CD4-positive, alpha-beta T cell treated with Interleukin-6 at 100 ng/mL for 8 hours (primary cell): ENCODE data around the gene HSPA1A.
"Not testable (repeated sequence)": the region's sequence is repeated elsewhere in the genome, so short reads cannot be mapped to it uniquely, and the experiment has no call there.

ENCODE experiments used
- DNase-seq: peaks from one replicate; pipeline ENCODE4 v3.0.0-alpha.2; 2020; ENCODE audit warnings: mixed read lengths, low spot score

Gene HSPA1A

GRCh38 chr6:31781244-31782125 is 33.9 kb upstream of the HSPA1A start:
- DNase-seq, result no peak

DNA sequence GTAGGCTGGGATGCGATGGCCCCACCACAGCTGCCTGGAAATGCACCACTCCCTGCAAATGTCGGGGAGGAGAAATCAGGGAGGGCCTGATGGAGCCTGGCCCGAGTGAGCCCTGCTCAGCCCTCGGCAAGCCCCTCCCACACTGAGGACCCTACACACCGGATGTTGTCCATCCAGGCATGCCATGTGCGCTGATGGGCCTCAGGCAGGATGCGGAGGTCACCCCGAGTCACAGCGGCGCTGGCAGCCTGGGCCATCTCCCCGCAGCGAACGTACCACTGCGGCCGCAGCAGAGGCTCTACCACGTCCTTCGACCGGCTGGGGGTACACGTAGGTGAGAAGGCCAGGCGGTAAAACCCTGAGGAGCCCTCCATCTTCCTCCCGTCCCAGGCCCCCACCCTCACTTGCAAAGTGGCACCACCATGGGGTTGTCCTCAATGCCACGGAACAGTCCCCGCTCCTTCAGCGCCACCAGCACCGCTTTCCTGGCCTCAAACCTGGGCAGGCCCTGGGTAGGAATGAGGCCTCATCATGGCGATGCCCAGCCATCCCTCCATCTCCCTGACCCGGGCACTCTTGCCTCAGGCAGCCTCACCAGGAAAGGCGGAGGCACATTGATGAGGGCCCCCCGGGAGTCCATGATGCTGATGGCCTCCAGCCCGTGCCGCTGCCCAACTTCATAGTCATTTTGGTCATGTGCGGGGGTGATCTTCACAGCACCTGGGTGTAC is 33.1 kb upstream of the HSPA1A start:
- DNase-seq, result no peak

DNA sequence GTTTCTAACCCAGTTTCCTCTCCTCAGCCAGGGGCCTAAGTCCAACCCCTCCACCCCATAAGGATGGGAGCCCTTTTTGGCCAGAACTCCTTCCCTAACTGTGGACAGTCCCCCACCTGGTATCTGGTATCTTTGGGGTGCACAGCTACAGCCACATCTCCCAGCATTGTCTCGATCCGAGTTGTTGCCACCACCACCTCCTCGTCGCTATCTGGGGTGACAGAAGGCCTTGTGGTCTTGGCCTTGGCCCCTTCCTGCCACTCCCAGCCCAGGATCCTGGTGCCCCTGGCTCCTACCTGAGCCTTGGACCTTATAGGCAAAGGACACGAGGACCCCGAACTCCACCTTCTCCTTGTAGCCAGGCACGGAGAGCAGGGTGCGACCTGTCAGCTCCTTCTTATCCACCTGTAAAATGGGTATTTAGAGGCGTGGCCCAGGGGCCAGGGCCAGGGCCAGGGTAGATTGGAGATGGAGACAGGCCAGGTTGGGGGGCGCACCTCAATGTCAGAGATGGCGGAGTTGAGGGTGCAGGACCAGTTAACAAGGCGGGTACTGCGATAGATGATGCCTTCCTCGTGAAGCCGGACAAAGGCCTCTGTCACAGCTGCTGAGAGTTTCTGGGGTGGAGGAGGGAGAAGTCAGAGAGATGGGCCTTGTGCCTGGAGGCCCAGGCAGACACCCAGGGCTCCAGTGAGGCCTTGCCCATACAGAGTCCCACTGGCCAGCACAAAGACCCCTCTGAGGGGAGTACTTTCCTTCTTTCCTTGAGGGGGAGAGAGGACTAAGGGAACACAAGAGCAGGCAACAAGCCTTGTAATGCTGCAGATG is 31.0 kb upstream of the HSPA1A start:
- no peak for DNase-seq

DNA sequence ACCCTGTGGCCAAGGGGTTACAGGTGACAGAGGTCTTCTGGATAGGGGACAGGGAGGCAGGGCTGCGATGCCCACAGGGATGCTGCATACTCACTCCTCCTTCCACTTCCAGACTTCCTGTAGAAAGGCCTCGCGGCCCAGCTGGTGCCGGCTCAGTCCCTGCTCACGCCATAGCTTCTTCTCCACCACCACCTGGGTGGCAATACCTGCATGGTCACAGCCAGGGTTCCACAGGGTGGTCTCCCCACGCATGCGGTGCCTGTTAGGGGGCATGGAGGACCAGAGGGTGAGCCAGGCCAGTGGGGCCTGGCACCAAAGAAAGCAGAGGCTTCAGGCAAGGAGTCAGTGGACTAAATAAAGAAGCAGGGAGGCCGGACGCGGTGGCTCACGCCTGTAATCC is 29.9 kb upstream of the HSPA1A start:
- DNase-seq, result no peak

GRCh38 chr6:31791324-31792089 is 23.8 kb upstream of the HSPA1A start:
- no peak for DNase-seq

DNA sequence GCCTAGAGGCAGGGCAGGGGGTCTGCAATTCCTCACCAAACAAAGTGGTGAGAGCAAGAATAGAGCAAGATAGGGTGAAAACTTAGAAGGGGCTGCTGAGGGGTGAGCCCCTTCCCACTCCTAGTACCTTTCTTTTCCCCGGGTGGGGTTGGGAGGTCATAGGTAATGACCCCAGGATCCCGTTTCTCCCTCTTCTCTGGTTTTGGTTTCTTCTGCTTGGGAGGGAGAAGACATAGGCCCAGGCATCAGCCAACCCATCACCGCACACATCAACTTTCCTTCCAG is 23.3 kb upstream of the HSPA1A start:
- DNase-seq, result no peak

DNA sequence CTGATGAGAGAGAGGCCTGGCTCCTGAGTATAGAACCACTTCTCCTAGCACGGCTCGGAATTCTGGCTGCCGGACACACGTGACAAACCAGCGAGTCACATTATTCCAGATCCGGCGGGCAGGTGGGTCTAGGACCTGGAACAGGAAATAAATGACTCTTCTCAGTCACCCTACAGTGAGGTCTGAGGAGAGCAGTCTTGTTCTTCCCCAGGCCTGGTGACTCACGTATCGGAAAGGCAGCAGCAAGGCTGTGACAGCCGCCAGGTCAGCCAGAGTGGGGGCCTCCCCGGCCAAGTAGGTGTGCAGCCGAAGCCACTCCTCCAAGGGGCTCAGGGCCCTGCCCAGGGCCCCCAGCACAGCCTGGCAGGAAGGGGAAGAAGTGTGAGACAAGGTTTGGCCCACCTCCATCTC is 22.6 kb upstream of the HSPA1A start:
- no peak for DNase-seq

- not testable (repeated sequence) for DNase-seq
Observed at GRCh38 chr6:31793927-31794245, 21.5 kb upstream of the HSPA1A start.

DNA sequence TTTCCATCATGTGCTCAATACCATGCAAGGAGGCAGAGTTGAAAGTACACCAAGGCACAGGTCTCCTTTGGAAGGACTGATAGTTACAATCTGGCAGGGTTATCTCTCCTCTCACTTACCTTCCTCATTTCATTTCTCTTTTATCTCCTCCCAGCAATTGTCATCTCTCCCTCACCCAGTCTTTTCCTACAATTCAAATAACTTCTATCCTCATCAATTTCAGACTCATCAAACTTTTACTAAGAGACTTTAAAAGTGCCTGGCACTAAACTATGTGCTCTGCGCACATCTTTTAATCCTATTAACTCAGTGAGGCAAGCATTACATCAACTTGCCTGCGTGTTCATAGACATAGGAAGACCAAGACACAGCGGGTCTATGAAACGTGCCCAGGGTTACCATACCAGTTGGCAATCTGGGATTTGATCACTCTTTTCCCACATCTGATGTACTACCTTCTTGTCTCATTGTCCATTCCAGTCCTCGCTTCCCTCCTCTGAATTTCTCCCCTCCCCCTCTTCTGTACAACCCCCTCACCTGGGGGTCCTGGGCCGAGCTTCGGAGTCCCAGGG is 21.0 kb upstream of the HSPA1A start:
- DNase-seq, result no peak

DNA sequence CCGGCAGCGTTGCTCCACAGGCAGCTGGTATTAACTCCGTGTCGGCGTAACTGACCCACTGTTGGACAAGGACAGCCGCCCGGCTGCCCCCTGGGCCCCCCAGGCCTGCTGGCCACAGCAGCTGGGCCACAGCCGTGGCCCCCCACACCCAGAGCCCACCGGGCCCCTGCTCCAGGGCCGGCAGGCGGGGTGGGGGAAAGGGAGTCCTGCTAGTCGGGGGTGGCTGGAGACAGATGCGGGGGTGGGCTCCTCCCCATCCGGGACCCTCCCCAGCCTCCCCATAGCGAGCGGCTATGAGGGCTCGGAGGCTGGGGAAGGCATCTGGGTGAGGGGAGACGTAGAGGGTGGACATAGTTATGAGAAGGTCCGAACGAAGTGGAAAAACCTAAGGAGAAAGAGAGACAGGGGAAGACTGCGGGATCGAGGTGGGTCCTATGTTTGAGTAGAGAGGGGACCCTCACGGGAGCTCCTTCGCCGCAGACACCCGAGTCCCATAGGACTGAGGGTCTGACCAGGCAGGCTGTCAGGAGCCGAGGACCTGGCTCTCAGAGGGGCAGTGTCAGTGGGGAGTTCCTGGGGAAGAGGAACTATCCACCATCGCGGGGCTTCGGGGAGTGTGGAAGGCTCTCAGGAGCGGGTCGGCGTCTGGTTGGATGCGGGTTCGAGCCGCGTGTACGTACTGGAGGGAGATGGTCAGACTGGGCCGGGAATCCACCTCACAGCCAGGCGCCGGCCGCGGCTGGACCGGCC is 20.3 kb upstream of the HSPA1A start:
- no peak for DNase-seq

- DNase-seq, result peak; percentile 81
Observed at GRCh38 chr6:31795616-31796298, 19.6 kb upstream of the HSPA1A start, which contains the start of gene VARS1. Gene VARS1 (minus strand): TSS chr6:31795752. CDS start chr6:31795217, 535 bp downstream.

DNA sequence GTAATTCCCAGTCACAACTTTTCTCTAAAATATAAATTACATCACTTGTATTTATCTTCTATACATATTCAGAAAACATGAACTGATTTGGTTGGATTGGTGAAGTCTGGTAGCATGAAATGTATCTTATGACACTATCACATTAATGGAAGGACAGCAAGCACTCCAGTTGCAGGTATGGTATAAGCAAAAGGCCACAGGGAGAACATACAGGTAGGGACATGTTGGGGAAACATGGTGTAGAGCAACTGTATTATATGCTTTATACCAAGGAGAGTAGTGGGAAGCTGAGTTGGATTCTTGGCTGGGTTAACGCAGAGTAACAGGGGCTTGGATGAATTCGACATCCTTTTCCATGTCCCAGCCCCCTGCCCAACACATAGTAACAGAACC is 18.4 kb upstream of the HSPA1A start:
- no peak for DNase-seq

DNA sequence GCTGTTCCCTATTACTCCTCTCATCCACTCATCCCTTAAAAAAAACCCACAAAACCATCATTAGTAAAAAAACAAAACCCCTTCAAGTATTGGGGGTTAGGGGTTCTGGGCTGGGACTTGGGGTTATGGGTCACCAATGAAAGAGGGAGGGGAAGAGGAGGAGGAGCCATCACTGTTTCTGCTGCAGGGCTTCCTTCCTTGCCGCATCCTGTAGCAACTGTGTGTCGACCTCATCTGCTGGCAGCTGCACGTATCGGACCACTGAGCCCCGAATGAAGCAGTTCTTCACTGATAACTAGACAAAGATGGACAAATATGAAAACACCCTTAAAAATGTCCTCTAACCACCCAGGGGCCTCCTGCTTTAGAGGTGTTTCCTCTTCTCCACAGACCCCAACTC is 17.8 kb upstream of the HSPA1A start:
- DNase-seq, result peak; percentile 65

DNA sequence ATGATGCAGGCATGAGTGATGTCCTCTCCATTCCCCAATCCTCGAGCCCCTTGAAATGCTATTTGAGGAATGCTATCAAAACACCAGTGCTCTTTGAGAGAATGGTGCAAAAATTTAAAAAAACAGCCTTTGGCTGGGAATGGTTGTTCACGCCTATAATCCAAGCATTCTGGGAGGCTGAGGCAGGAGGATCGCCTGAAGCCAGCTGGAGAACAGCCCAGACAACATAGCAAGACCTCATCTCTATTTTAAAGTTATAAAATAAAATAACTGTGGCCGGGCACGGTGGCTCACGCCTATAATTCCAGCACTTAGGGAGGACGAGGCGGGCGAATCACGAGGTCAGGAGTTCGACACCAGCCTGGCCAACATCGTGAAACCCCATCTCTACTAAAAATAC is 15.6 kb upstream of the HSPA1A start:
- DNase-seq, result no peak

GRCh38 chr6:31801031-31801927 is 14.1 kb upstream of the HSPA1A start:
- DNase-seq, result not testable (repeated sequence)

DNA sequence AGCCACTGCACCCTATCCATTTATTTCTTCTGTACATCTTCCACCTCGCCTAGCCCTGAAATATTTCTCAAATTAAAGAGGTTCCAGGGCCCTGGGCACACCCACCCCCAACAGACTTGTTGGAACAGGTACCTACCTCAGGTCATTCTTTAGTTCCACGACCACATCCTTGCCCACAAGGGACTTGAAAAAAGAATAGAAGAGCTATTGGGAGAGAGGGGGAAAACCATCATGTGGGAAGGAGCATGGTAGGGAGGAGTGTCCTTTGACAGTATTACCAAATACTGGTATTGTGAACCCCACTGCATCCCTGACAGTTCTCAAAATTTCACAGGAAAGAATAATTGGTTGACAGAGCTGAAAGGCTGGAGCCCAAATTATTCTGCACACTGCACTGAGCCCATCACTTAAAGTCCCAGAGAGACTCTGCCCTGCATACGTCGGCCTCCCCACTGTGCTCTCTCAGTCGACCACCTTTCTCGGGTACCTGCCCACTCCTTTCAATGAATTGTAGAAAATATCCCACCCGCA is 9.3 kb upstream of the HSPA1A start:
- no peak for DNase-seq

DNA sequence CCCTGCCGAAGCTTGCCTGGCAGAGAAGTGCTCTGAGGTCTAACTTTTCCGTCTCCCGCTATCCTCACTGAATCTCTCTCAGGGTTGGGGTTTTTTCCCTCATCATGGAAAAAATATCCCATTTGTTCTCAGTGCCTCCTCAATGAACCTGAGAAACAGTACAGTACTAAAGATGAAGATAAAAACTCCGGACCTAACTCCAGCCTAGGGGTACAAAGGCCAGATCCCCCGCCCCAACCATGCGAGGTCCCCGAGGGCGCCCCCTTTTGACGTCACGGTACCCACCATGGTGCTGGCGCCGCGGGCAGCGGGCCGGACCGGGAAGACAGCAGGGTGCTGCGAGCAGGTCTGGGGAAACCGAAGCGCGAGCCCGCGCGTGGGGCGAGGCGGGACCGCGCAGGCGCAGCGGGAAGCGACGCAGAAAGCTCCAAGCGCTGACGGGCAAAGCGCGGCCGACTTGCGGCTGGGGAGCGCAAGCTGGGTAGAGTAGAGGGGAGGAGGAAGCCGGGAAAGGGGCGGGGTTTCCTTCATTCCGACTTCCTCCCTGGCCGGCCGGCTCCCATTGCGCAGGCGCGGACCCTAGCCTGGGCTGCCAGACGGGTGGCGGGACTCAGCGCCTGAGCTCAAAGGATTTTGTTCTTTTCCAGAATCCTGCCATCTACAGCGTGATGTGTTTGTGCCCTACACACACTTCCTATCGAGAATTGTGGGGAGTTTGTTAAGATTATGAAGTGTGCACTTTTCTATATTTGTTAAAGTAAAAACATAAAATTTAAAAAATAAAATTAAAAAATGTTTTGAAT is 8.7 kb upstream of the HSPA1A start, which contains the start of gene LSM2:
Gene LSM2 (minus strand): TSS at position 497 of the 803 bp plus-strand sequence. CDS start 209 bp downstream, at position 288.
- DNase-seq, result peak; percentile 98

GRCh38 chr6:31808599-31808998 is 6.7 kb upstream of the HSPA1A start:
- not testable (repeated sequence) for DNase-seq
